IPS-18c (cell line): ENCODE measurements around the gene CCDC57.

Experiments used
- H3K4me3 ChIP-seq: 2 replicates; pipeline ENCODE4 v1.7.0; 2013; ENCODE audit warnings: low read depth, mild to moderate bottlenecking, low read length, moderate library complexity; ENCODE audit not compliant: insufficient read depth
- H3K9me3 ChIP-seq: one replicate; pipeline ENCODE4 v1.6.1; 2013; ENCODE audit warnings: mild to moderate bottlenecking, low read length, moderate library complexity; ENCODE audit not compliant: control insufficient read depth, insufficient read depth

Gene CCDC57

DNA sequence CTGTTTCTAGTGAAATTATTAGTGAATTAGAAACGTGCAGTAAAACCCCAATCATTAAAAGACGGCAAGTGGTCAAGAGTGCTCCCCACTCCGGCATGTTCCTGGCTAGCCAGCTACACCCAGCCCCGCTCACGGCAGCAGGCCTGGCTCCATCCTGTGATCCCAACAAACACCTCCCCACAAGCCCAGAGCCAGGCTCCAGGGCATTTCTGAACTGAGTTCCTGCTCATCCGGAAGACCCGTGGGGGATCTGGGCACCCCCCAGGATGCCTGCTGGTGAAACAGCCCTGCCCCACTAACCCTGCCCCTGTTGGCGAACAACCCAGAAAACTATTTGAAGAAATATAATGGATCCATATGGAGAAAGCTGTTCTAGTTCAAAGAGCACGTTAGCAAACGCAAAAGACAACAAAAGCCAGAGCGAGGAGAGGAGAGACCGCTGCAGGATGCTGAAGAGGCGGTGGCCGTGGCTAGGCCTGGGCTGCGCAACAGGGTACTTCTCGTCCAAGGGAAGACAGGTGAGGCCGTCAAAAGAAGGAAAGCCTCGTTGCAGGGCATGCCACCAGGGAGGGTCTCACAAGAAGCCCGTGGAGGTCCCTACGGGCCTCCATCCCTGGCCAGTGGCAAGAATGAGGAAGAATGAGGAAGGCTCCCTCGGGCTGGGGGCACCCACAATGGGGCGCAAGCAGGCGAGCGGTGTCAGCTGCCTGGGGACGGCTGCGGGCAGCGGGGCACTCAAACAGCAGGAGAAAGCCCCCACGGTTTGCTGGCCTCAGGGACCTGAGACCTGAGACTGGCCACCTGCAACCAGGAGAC is 35.4 kb upstream of the CCDC57 start:
- Histone ChIP-seq H3K9me3 (no peaks in the 10 kb centered on the region), H3K4me3 (no peak overlapping the region)

DNA sequence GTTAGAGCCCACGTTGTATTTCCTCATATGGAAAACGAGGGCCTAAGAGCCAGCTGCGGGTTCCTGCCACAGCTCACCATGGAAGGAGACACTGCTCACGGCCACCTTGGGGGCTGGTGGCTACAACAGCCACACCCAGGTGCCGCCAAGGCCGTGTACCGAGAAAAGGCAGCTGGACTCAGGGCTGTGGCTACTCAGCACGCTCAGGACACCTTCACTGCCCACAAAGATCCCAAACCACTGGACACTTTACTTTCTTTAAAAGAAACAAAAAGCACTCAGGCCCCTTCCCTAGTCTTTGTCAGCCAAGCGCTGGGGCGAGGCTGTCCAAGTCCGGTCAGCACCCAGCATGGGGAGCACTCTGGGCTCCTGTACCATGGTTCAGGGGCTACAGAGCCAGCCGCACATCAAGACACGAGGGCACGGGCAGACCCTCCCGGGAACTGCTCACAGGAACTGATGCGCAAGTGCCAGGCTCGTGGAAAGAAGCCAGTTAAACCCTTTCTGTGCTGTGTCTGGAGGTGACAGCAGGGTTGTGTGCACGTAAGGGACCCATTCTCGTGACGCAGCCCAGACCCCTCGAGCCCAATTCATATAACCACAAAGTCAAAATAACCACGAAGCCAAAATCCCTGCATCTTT is 34.7 kb upstream of the CCDC57 start:
- Histone ChIP-seq H3K4me3 (no peak overlapping the region), H3K9me3 (no peaks in the 10 kb centered on the region)

- Histone ChIP-seq H3K4me3 (no peak overlapping the region), H3K9me3 (no peaks in the 10 kb centered on the region)
Measured at GRCh38 chr17:82246365-82247181, 33.9 kb upstream of the CCDC57 start.

DNA sequence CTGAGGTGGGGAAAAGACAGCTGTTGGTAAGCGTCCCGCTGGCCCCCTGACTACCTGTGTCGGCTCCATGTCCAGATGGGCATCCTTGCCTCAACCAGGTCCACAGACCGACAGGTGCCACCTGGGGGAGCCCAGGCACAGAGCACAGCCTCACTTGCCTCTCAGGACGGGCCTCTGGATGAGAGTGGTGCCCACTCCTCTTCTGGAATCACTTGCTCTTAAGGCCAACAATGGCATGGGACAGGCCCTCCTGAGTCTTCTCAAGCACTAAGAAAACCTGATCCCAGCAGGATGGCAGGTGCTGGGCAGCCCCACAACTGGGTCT is 33.4 kb upstream of the CCDC57 start:
- Histone ChIP-seq H3K4me3 (no peak overlapping the region), H3K9me3 (no peaks in the 10 kb centered on the region)

DNA sequence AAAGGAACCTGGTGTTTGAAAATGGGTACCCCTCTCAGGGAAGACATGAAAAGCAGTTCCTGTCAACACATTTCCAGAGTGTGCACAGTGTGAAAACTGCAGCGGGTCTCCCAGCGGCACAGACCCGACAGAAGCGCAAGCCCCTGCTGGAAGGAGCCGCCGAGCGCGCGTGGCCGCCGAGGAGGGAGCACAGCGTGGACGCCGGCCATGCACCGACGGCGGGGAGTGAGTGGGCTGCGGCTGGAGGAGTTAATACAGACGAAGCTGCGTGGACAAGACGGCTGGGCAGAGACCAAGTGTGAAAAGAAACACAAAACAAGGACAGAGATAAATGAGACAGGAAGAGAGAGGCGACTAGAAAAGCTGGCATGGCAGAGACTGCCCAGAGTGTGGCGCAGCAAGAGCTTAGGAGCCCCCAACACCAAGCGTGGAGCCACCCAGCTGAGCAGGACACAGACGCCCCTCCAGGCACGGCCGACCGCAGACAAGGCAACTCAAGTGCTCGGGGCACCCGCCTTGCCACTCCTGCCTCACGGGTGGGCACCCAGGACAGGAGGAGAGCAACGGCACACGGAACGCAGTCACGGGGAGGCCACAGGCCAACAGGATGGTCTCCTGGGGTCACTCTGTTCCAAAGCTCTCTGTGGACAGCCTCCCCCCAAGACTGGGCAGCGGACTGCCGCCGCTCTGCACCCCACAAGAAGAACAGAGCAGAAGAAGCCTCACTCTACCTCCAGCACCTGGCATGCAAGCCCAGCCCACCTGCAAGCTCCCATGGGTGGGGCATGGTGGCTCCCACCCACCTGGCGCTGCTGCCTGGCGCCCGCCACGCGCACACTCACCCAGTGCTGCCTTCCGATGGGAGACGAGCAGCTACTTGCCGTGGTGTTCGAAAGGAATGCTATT is 32.7 kb upstream of the CCDC57 start:
- Histone ChIP-seq H3K9me3 (no peaks in the 10 kb centered on the region), H3K4me3 (no peak overlapping the region)

DNA sequence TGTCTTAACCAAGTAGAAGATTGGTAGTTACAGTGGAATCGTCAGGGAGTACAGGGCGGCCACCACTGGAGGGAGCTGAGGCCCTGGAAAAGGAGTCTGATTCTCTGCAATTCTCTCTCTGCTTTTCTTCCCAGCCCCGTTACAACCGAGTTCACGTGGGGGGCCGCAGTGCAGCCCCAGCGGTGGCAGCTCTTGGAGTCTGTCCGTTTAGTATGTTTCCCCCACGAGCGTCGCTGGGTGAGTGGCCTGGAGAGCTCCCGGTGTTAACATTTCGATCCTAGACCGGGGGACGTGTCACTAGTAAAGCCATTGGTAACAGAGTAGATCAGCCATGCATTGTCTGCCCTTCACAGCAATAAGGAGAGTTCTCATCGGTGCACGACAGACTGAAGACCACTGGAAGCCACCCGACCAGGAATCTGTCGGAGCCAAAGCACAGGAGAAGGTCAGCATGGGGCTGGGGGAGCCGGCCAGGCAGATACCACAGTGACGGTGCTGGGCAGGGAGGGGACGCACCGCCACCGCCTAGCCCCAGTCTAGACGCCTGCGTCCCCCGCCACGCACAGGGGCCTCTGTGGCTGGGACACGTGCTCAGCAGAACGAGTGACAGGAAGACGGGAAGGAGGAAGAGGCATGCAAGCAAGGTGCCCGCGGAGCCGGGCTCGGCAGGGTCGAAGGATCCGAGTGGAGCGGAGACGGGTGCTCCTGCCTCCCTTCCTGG is 31.9 kb upstream of the CCDC57 start:
- no peaks in the 10 kb centered on the region for H3K9me3 ChIP-seq
- no peak overlapping the region for H3K4me3 ChIP-seq

- Histone ChIP-seq H3K4me3 (no peak overlapping the region), H3K9me3 (no peaks in the 10 kb centered on the region)
Measured at GRCh38 chr17:82243648-82244412, 31.2 kb upstream of the CCDC57 start.

DNA sequence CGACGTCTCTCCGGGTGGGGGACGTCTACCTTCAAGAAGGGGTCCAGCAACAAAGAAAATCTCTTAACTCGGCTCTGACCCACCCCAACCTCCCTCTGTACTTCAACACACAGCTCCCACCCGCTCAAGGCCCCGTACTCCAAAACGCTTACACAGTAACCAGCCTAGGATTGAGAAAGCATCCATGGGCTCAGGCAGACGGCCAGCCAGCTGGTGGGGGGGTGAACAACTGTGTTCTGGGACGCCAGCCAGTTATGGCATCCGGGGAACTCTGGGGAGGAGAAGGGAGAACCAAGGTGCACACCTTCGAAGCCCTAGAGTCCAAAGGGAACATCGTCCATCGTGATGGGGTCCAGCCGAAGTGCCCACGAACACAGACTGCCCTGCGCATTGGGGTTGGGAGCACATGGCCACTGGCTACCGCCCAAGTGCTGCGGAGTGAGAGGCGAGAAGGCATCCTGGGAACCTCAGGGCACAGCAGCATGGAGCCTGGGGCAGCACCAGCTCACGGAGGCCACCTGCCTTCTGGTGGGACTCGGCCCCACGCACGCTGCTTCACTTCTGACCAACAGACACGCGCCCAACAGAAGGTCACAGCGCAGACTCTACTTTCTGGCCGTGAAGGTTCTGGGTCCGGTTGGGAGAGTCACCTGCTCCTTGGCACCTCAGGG is 30.5 kb upstream of the CCDC57 start:
- H3K4me3 ChIP-seq: no peak overlapping the region
- H3K9me3 ChIP-seq: no peaks in the 10 kb centered on the region

DNA sequence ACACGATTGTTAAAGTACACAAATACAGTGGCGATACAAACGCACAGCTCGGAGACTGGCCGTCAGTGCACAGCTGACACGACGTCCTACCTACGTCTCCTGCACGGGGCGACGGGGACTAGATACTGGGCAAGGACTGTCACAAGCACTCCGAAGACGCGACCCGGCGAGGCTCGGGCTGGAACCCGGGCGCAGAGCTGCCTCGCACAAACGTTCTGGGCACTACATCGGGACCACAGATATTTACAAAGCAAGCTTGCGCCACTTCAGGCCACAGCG is 30.0 kb upstream of the CCDC57 start:
- H3K9me3 ChIP-seq: no peaks in the 10 kb centered on the region
- no peak overlapping the region for H3K4me3 ChIP-seq

DNA sequence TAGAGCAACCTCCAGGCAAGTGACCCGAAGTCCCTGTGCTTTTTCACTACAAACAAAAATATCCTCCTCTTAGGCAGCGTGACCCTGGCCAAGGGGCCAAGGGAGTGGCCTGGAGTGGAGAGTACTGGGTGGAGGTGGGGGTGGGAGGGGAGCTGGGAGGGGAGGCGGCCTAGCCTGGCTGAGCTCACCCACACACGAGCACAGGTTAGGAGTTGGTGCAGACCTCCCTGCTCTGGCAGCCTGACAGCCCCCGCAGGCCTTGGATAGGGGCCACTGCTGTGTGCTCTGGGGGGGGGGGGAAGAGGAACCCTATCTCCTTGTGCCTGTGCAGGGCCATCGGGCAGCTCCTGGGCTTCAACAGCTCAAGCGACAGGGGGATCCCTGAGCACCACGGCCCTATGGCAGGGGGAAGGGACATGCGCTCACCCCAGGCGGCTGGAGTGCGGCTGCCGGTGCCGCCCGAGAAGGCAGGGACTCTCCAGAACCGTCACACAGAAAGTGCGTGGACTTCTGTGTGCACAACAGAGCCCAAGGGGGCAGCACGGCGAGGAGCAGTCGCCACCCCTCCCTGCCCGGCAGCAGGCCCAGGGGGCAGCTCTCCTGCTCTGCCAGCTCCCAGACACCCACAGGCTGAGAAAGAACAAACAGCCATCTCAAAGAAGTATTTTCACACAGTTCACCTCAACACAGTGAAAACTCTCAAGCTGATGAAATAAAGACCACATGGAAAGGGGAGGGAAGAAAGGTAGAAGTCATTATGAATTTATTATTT is 29.5 kb upstream of the CCDC57 start:
- no peak overlapping the region for H3K4me3 ChIP-seq

DNA sequence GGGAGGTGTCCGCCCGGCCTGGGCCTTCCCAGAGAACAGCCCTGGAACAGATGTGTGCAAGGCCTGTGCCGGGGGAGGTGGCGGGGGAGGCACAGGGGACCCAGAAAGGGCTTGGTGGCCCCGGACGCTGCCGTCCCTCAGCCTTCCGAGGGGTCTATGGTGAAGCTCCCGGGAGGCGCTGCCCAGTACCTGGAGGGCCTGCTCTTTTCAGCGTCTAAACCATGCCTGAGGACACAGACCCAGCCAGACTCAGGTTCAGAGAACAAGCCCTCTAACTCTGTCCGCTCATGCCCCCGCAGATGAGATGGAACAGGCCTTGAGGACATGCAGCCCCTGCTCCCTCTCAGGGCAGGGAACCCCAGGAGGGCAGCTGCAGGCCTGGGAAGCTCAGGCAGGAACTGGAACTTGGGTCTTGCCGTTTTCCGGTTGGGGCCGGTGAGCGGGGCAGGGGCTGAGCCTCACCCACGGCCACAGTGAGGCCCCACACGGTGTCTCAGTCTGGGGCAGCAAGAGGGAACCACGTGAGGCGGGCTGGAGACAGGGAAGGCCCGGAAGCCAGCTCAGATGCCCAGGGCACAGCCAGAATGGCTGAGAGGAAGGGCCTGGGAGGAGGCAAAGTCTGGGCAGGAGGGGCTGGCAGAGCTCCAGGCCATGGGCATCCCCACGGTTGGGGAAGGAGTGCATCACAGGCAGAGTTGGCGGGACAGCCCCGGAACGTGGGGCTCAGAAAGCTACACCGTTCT is 28.7 kb upstream of the CCDC57 start:
- no peak overlapping the region for H3K4me3 ChIP-seq
- no peaks in the 10 kb centered on the region for H3K9me3 ChIP-seq

More for the DNA sequence above, 29.5 kb upstream of the CCDC57 start:
- no peaks in the 10 kb centered on the region for H3K9me3 ChIP-seq

DNA sequence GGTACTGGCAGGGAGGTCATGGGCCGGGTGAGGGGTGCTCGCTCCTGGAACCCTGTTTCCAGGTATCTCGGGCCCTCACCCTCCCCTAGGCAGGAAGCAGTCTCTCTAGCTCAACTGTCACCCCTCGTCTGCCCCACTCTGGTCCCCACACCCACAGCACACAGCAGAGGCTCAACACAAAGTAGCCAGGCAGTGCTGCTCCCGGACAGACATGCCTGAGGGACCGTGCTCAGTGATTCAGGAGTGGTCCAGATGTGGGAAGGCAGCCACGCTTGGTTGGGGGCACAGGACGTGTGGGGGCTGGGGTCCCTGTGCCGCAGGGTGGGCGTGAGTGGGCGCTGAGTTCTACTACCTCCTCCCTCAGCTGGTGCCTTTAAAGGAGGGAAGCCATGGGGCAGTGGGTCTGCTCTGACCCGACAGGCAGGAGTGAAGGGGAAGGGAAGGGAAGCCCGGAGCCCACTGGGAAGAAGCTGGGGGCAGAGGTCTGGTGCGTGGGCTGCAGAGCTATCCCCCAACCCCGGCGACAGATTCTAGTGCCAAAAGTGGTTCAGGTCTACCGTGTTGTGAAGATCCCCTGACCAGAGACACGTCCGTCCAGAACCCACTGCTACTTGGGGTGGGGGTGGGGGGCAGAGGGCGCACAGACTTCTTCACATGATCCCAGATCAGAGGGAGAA is 28.0 kb upstream of the CCDC57 start:
- no peak overlapping the region for H3K4me3 ChIP-seq
- no peaks in the 10 kb centered on the region for H3K9me3 ChIP-seq

DNA sequence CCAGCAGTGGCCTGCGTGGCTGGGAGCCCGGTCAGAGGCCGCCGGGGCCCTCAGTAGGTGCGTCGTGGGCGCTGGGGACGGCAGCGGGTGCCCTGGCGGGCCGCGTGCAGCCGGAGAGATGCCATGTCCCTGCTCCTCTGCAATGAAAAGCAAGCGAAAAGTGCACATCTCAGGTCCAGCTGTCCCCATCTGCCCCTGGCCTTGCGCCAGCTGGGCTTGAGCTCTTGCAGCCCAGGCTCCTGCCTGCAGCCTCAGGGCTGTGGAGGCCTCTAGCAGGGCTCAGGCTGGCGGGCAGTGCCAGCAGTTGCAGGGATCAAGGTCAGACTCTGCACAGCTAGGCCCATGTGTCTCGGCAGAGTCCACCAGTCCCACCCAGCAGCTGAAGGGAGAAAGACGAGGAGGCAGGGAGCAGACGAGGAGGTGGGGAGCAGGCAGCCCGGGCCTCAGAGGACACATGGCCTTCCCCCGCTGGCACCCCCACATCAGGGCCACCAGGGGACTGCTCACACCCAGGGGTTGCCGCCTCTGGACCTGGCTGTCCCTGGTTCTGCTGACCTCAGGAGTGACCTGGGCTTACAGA is 27.4 kb upstream of the CCDC57 start:
- no peaks in the 10 kb centered on the region for H3K9me3 ChIP-seq

More for the DNA sequence above, 27.4 kb upstream of the CCDC57 start:
- no peak overlapping the region for H3K4me3 ChIP-seq
